Iris pigment epithelial cell (primary cell): ENCODE data around the gene RYR2.

ENCODE experiments used
- DNase-seq: peaks from one replicate; pipeline ENCODE4 v3.0.0-alpha.2; 2011; ENCODE audit warnings: low read depth

The RYR2 gene

GRCh38 chr1:237204841-237205240, 162.9 kb downstream of the RYR2 start:
- DNase-seq = no peak

GRCh38 chr1:237205400-237206064, 163.5 kb downstream of the RYR2 start:
- peak; percentile 16 for DNase-seq

GRCh38 chr1:237206065-237206414, 164.1 kb downstream of the RYR2 start:
- DNase-seq = no peak

- no peak for DNase-seq
Measured at GRCh38 chr1:237211031-237211430, 169.0 kb downstream of the RYR2 start.

GRCh38 chr1:237211540-237211939, 169.6 kb downstream of the RYR2 start:
- no peak for DNase-seq

GRCh38 chr1:237219751-237220642, 178.0 kb downstream of the RYR2 start:
- DNase-seq = no peak

GRCh38 chr1:237223419-237223818, 181.4 kb downstream of the RYR2 start:
- no peak for DNase-seq

- no peak for DNase-seq
Measured at GRCh38 chr1:237226177-237226944, 184.4 kb downstream of the RYR2 start.

GRCh38 chr1:237227476-237227875, 185.5 kb downstream of the RYR2 start:
- no peak for DNase-seq

- no peak for DNase-seq
Measured at GRCh38 chr1:237228421-237228820, 186.4 kb downstream of the RYR2 start.

- no peak for DNase-seq
Measured at GRCh38 chr1:237229333-237229732, 187.3 kb downstream of the RYR2 start.

- DNase-seq = no peak
Measured at GRCh38 chr1:237232501-237232900, 190.5 kb downstream of the RYR2 start.

- no peak for DNase-seq
Measured at GRCh38 chr1:237235091-237235490, 193.1 kb downstream of the RYR2 start.

- no peak for DNase-seq
Measured at GRCh38 chr1:237237721-237238120, 195.7 kb downstream of the RYR2 start.

GRCh38 chr1:237239248-237239647, 197.3 kb downstream of the RYR2 start:
- DNase-seq = no peak

GRCh38 chr1:237241038-237241437, 199.1 kb downstream of the RYR2 start:
- DNase-seq = no peak

- DNase-seq = no peak
Measured at GRCh38 chr1:237244778-237245177, 202.8 kb downstream of the RYR2 start.

GRCh38 chr1:237247442-237247841, 205.5 kb downstream of the RYR2 start:
- no peak for DNase-seq

- DNase-seq = no peak
Measured at GRCh38 chr1:237249120-237249519, 207.1 kb downstream of the RYR2 start.

- DNase-seq = no peak
Measured at GRCh38 chr1:237250055-237250454, 208.1 kb downstream of the RYR2 start.

GRCh38 chr1:237255071-237255470, 213.1 kb downstream of the RYR2 start:
- no peak for DNase-seq

- DNase-seq = no peak
Measured at GRCh38 chr1:237258871-237259270, 216.9 kb downstream of the RYR2 start.

- DNase-seq = no peak
Measured at GRCh38 chr1:237261198-237261597, 219.2 kb downstream of the RYR2 start.
